Ishikawa (cell line): ENCODE results near the gene KCNH5.

Experiments used
- CEBPB ChIP-seq: IDR thresholded peaks from 2 replicates; pipeline ENCODE4 v1.6.1; 2012
- CREB1 ChIP-seq: IDR thresholded peaks from 2 replicates; pipeline ENCODE4 v1.6.1; 2012; ENCODE audit warnings: low read depth
- EGR1 ChIP-seq: IDR thresholded peaks from 2 replicates; pipeline ENCODE4 v1.6.1; 2012
- EP300 ChIP-seq: IDR thresholded peaks from 2 replicates; pipeline ENCODE4 v1.6.1; 2012; ENCODE audit warnings: borderline replicate concordance
- FOXM1 ChIP-seq: IDR thresholded peaks from 2 replicates; pipeline ENCODE4 v1.6.1; 2012; ENCODE audit warnings: low read depth, borderline replicate concordance
- MAX ChIP-seq: IDR thresholded peaks from 2 replicates; pipeline ENCODE4 v1.6.1; 2012
- NFIC ChIP-seq: IDR thresholded peaks from 2 replicates; pipeline ENCODE4 v1.6.1; 2012
- RAD21 ChIP-seq: IDR thresholded peaks from 2 replicates; pipeline ENCODE4 v1.6.1; 2012; ENCODE audit warnings: low read depth
- REST ChIP-seq: IDR thresholded peaks from 2 replicates; pipeline ENCODE4 v1.6.1; 2012; ENCODE audit warnings: low read depth, mild to moderate bottlenecking
- TAF1 ChIP-seq: IDR thresholded peaks from 2 replicates; pipeline ENCODE4 v1.6.1; 2012; ENCODE audit warnings: low read depth, mild to moderate bottlenecking
- TCF12 ChIP-seq: IDR thresholded peaks from 2 replicates; pipeline ENCODE4 v1.6.1; 2012; ENCODE audit warnings: low read depth
- TEAD4 ChIP-seq: IDR thresholded peaks from 2 replicates; pipeline ENCODE4 v1.6.1; 2012
- USF1 ChIP-seq: IDR thresholded peaks from 2 replicates; pipeline ENCODE4 v1.6.1; 2012
- YY1 ChIP-seq: IDR thresholded peaks from 2 replicates; pipeline ENCODE4 v1.6.1; 2012; ENCODE audit warnings: low read depth
- ZBTB7A ChIP-seq: IDR thresholded peaks from 2 replicates; pipeline ENCODE4 v1.6.1; 2012; ENCODE audit warnings: low read depth

Gene KCNH5

GRCh38 chr14:62947301-62947700, 98.0 kb downstream of the KCNH5 start:
- no peak for TF ChIP-seq ZBTB7A
- no peak for TF ChIP-seq CREB1
- TF ChIP-seq CEBPB, result no peak
- no peak for TF ChIP-seq TCF12

GRCh38 chr14:62946221-62946620, 99.0 kb downstream of the KCNH5 start:
- TF ChIP-seq EP300 (no peak), FOXM1 (no peak), EGR1 (no peak), NFIC (no peak), CREB1 (no peak), YY1 (no peak), TEAD4 (no peak), RAD21 (no peak), REST (no peak), CEBPB (no peak), MAX (no peak), ZBTB7A (no peak), USF1 (no peak)

GRCh38 chr14:62943202-62943601, 102.1 kb downstream of the KCNH5 start:
- TF ChIP-seq CEBPB (no peak), ZBTB7A (no peak), TAF1 (no peak), NFIC (no peak), YY1 (no peak), RAD21 (no peak), TEAD4 (no peak), REST (no peak), FOXM1 (no peak), USF1 (no peak), EGR1 (no peak)

GRCh38 chr14:62939970-62940369, 105.3 kb downstream of the KCNH5 start:
- TF ChIP-seq YY1, result no peak
- no peak for TF ChIP-seq TCF12
- no peak for TF ChIP-seq RAD21
- no peak for TF ChIP-seq TEAD4
- TF ChIP-seq USF1, result no peak
- no peak for TF ChIP-seq CEBPB
- TF ChIP-seq REST, result no peak
- no peak for TF ChIP-seq CREB1
- no peak for TF ChIP-seq NFIC
- TF ChIP-seq TAF1, result no peak
- TF ChIP-seq EGR1, result no peak
- TF ChIP-seq ZBTB7A, result no peak
- TF ChIP-seq MAX, result no peak

GRCh38 chr14:62938778-62939177, 106.5 kb downstream of the KCNH5 start:
- TF ChIP-seq FOXM1 (no peak), CREB1 (no peak), REST (no peak), TAF1 (no peak), TCF12 (no peak), USF1 (no peak)
